ENCODE results near the gene L1TD1. TPM values are rescaled to one million over a fixed set of nuclear protein-coding genes. Genes with fewer than 3 reads are reported as not detected.
"Not testable (repeated sequence)": the region's sequence is repeated elsewhere in the genome, so short reads cannot be mapped to it uniquely, and the experiment has no call there.

L1TD1 gene
- total and polyA plus RNA-seq, 3 experiments from 2014 or later: not detected

DNA sequence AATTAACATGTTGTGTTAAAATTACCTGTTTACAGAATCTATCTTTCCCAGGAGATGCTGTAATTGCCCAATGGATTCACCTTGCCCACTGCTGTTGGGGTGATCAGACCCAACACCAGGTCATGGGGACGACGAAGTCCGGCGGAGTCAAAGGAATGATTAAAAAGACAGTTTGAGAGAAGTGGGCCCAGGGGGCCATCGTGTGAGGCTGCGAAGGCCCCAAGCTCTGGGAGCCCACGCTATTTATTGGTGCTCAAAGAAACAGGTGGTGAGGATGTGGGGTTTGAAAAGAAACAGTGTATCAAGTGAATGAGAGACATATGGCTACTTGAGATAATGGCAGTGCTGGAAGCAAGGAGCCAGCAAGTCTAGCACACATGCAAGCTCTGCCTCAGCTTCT, 16.3 kb upstream of the L1TD1 start:
- ChIA-PET POLR2A (no interaction called here), CTCF (no interaction called here)
- no peak overlapping the region for H3K27ac ChIP-seq (ENCODE audit: low read depth, low read length)
- Mint-ChIP-seq H3K27me3 (peaks cover 5 to 7% of the 10 kb centered on the region in 2 donors), H3K4me3 (no peak overlapping the region), H3K27ac (no peak overlapping the region), H3K4me1 (no peaks in the 10 kb centered on the region), H3K36me3 (no peaks in the 10 kb centered on the region), H3K9me3 (no peaks in the 10 kb centered on the region)
- H3K9me3 ChIP-seq (ENCODE audit: low read length): no peaks in the 10 kb centered on the region
- H3K27me3 ChIP-seq (ENCODE audit: insufficient read depth, low read length, poor library complexity, severe bottlenecking): no peaks in the 10 kb centered on the region
- no peaks in the 10 kb centered on the region for H3K4me1 ChIP-seq (ENCODE audit: insufficient read depth, low read length)
- H3K36me3 ChIP-seq (ENCODE audit: insufficient read depth, low read length): no peaks in the 10 kb centered on the region
- H3K4me3 ChIP-seq (ENCODE audit: low read length): no peak overlapping the region
- DNase-seq: no peak

DNA sequence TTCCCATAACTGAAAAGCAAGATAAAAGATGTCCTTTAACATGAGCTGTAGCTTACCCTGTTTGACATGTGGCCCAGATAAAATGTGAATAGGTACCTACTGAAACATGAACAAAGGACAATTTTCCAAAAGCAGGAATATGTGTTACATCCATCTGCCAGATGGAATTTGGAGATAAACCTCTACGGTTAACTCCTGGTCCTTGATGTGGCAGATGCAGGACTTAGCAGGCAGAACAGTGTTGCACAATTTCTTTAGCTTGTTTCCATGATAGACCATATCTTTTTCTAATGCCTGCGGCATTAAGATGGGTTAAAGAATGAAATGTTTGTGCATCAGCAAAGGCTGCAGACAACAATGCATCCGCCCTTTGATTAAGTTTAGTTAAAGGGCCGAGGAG, 14.6 kb upstream of the L1TD1 start:
- H3K4me1 ChIP-seq (ENCODE audit: insufficient read depth, low read length); H3K4me3 ChIP-seq (ENCODE audit: low read length); H3K36me3 Mint-ChIP-seq; POLR2A ChIA-PET; CTCF ChIA-PET; H3K4me1 Mint-ChIP-seq; H3K36me3 ChIP-seq (ENCODE audit: insufficient read depth, low read length); H3K27me3 Mint-ChIP-seq; H3K9me3 Mint-ChIP-seq; H3K27ac Mint-ChIP-seq; H3K9me3 ChIP-seq (ENCODE audit: low read length); H3K27me3 ChIP-seq (ENCODE audit: insufficient read depth, low read length, poor library complexity, severe bottlenecking); DNase-seq; H3K27ac ChIP-seq (ENCODE audit: low read depth, low read length); H3K4me3 Mint-ChIP-seq: not testable (repeated sequence)

DNA sequence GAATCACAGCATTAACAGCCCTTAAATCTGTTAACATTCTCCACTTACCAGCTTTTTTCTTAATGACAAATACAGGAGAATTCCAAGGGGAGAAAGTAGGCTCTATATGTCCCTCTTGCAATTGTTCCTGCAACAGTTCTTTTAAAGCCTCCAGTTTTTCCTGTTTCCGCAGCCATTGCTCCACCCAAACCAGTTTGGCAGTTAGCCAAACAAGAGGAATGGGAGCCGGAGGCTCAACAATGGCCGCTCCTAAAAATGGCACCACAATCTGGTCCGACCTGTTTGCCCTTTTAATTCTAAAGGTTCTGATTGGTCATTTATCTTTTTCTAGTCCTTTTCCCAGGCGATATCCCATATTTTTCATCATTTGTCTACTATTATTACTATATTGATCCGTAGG, 14.0 kb upstream of the L1TD1 start:
- Histone ChIP-seq H3K27me3 (ENCODE audit: insufficient read depth, low read length, poor library complexity, severe bottlenecking) (no peaks in the 10 kb centered on the region), H3K27ac (ENCODE audit: low read depth, low read length) (no peak overlapping the region), H3K4me1 (ENCODE audit: insufficient read depth, low read length) (no peaks in the 10 kb centered on the region), H3K36me3 (ENCODE audit: insufficient read depth, low read length) (no peaks in the 10 kb centered on the region), H3K4me3 (ENCODE audit: low read length) (no peak overlapping the region), H3K9me3 (ENCODE audit: low read length) (no peaks in the 10 kb centered on the region)
- Mint-ChIP-seq H3K4me3 (no peak overlapping the region), H3K27me3 (peaks cover 2 to 3% of the 10 kb centered on the region in 2 donors), H3K36me3 (no peaks in the 10 kb centered on the region), H3K27ac (no peak overlapping the region), H3K4me1 (no peaks in the 10 kb centered on the region), H3K9me3 (no peaks in the 10 kb centered on the region)
- DNase-seq: no peak
- ChIA-PET POLR2A (no interaction called here), CTCF (no interaction called here)

DNA sequence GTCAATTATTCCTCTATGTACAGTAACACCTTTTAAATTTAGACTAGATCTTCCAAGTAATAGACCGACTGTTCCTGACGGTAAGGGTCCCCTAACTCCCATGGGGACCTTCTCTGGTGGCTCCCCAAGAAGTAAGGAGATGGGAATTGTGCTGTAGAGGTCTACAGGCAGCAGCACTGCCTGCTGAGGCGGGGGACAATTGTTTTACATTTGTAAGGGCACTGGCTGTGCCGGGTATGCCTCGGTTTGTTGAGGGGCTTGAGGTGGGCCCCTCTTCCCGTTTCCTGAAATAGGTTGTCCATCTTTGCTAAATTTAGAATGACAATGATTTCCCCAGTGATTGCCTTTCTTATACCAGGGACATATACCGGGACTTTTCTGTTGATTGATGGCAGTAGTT, 13.1 kb upstream of the L1TD1 start:
- Mint-ChIP-seq H3K4me1 (no peaks in the 10 kb centered on the region), H3K27ac (no peak overlapping the region), H3K36me3 (no peaks in the 10 kb centered on the region), H3K4me3 (no peak overlapping the region), H3K27me3 (peaks cover 0 to 3% of the 10 kb centered on the region in 2 donors), H3K9me3 (no peaks in the 10 kb centered on the region)
- H3K27me3 ChIP-seq (ENCODE audit: insufficient read depth, low read length, poor library complexity, severe bottlenecking): no peaks in the 10 kb centered on the region
- no peak overlapping the region for H3K4me3 ChIP-seq (ENCODE audit: low read length)
- no peak for DNase-seq
- no peaks in the 10 kb centered on the region for H3K9me3 ChIP-seq (ENCODE audit: low read length)
- ChIA-PET CTCF (no interaction called here), POLR2A (no interaction called here)
- no peaks in the 10 kb centered on the region for H3K36me3 ChIP-seq (ENCODE audit: insufficient read depth, low read length)
- H3K4me1 ChIP-seq (ENCODE audit: insufficient read depth, low read length): no peaks in the 10 kb centered on the region
- H3K27ac ChIP-seq (ENCODE audit: low read depth, low read length): no peak overlapping the region

- DNase-seq; H3K4me3 Mint-ChIP-seq; H3K4me1 Mint-ChIP-seq; H3K36me3 ChIP-seq (ENCODE audit: insufficient read depth, low read length); POLR2A ChIA-PET; H3K36me3 Mint-ChIP-seq; H3K27me3 ChIP-seq (ENCODE audit: insufficient read depth, low read length, poor library complexity, severe bottlenecking); H3K9me3 Mint-ChIP-seq; H3K9me3 ChIP-seq (ENCODE audit: low read length); H3K4me3 ChIP-seq (ENCODE audit: low read length); H3K4me1 ChIP-seq (ENCODE audit: insufficient read depth, low read length); H3K27ac Mint-ChIP-seq; H3K27ac ChIP-seq (ENCODE audit: low read depth, low read length); H3K27me3 Mint-ChIP-seq; CTCF ChIA-PET: not testable (repeated sequence)
These were observed 12.5 kb upstream of the L1TD1 start for GRCh38 chr1:62182157-62182556.

- H3K4me3 Mint-ChIP-seq, DNase-seq, H3K36me3 Mint-ChIP-seq: not testable (repeated sequence)
These were observed 11.3 kb upstream of the L1TD1 start for GRCh38 chr1:62183164-62184020.

GRCh38 chr1:62184336-62184735, 10.3 kb upstream of the L1TD1 start:
- Histone ChIP-seq H3K36me3 (ENCODE audit: insufficient read depth, low read length) (no peaks in the 10 kb centered on the region), H3K4me1 (ENCODE audit: insufficient read depth, low read length) (no peaks in the 10 kb centered on the region), H3K4me3 (ENCODE audit: low read length) (no peak overlapping the region), H3K9me3 (ENCODE audit: low read length) (no peaks in the 10 kb centered on the region), H3K27me3 (ENCODE audit: insufficient read depth, low read length, poor library complexity, severe bottlenecking) (no peaks in the 10 kb centered on the region), H3K27ac (ENCODE audit: low read depth, low read length) (no peak overlapping the region)
- Mint-ChIP-seq H3K36me3 (no peaks in the 10 kb centered on the region), H3K27ac (no peak overlapping the region), H3K9me3 (no peaks in the 10 kb centered on the region), H3K4me3 (no peak overlapping the region), H3K27me3 (peaks cover 0 to 3% of the 10 kb centered on the region in 2 donors), H3K4me1 (no peaks in the 10 kb centered on the region)
- DNase-seq: no peak
- POLR2A ChIA-PET: no interaction called here
- CTCF ChIA-PET: interaction anchor here (1.3 to 1.5 kb wide), 2 partner anchors 9 to 223 kb away, joined by 4 to 10 read pairs; no protein-coding TSS in a partner anchor

More at GRCh38 chr1:62183164-62184020, 11.3 kb upstream of the L1TD1 start:
- H3K4me3 ChIP-seq (ENCODE audit: low read length); H3K27me3 ChIP-seq (ENCODE audit: insufficient read depth, low read length, poor library complexity, severe bottlenecking); H3K36me3 ChIP-seq (ENCODE audit: insufficient read depth, low read length); H3K27ac ChIP-seq (ENCODE audit: low read depth, low read length); H3K9me3 Mint-ChIP-seq; H3K27ac Mint-ChIP-seq; POLR2A ChIA-PET; H3K4me1 ChIP-seq (ENCODE audit: insufficient read depth, low read length); H3K4me1 Mint-ChIP-seq; H3K27me3 Mint-ChIP-seq; H3K9me3 ChIP-seq (ENCODE audit: low read length): not testable (repeated sequence)
- CTCF ChIA-PET: interaction anchor here (1.3 kb wide), 1 partner anchor 224 kb away, joined by 4 read pairs; no protein-coding TSS in a partner anchor

DNA sequence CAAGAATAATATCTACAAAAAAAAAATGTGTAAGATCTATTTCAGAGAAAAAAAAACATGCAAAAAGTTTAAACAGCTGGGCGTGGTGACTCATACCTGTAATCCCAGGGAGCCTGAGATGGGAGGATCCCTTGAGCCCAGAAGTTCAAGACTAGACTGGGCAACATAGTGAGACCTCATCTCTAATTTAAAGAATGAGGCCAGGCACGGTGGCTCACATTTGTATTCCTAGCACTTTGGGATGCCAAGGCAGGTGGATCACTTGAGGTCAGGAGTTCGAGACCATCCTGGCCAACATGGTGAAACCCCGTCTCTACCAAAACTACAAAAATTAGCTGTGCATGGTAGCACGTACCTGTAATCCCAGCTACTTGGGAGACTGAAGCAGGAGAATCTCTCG, 9.4 kb upstream of the L1TD1 start:
- H3K4me3 ChIP-seq (ENCODE audit: low read length); H3K36me3 Mint-ChIP-seq; H3K27me3 Mint-ChIP-seq; H3K4me1 ChIP-seq (ENCODE audit: insufficient read depth, low read length); H3K9me3 Mint-ChIP-seq; DNase-seq; POLR2A ChIA-PET; H3K9me3 ChIP-seq (ENCODE audit: low read length); H3K27ac Mint-ChIP-seq; H3K27ac ChIP-seq (ENCODE audit: low read depth, low read length); H3K36me3 ChIP-seq (ENCODE audit: insufficient read depth, low read length); H3K27me3 ChIP-seq (ENCODE audit: insufficient read depth, low read length, poor library complexity, severe bottlenecking); H3K4me3 Mint-ChIP-seq; H3K4me1 Mint-ChIP-seq: not testable (repeated sequence)
- CTCF ChIA-PET: interaction anchor here (1.5 kb wide), 1 partner anchor 9 kb away, joined by 10 read pairs; no protein-coding TSS in a partner anchor
